Measurements from ENCODE around the gene SCD.
A peak's percentile ranks its signal among the peaks of the same experiment; 100 is the strongest.

GRCh38 chr10:100373298-100374199, 26.5 kb downstream of the SCD start:
- peak; percentile 66 for TF ChIP-seq EP300 (IDR thresholded peaks at IDR 0.05; ENCODE audit: borderline replicate concordance)
- no peak; the same call in 1 of the 2 replicates for TF ChIP-seq RAD21 (IDR thresholded peaks at IDR 0.05; ENCODE audit: low read depth)
- no peak for TF ChIP-seq YY1 (IDR thresholded peaks at IDR 0.05; ENCODE audit: low read depth)
- TF ChIP-seq REST (IDR thresholded peaks at IDR 0.05; ENCODE audit: low read depth) = peak; percentile 43; the same call in 1 of the 2 replicates
- TF ChIP-seq TCF12 (IDR thresholded peaks at IDR 0.05; ENCODE audit: low read depth) = peak; percentile 83; the same call in 1 of the 2 replicates
